ENCODE data around the gene ARHGAP15. TPM values are rescaled to one million over a fixed set of nuclear protein-coding genes. Genes with fewer than 3 reads are reported as not detected.

The ARHGAP15 gene
- total RNA-seq, 4 donors from 2014 or later = 1.2 to 6.0 (median 3.4) TPM

- 97% methylated on average over 2 of the region's 2 CpGs for WGBS
- H3K27me3 ChIP-seq = no peaks in the 10 kb centered on the region
- H3K4me1 ChIP-seq = no peaks in the 10 kb centered on the region
- no peak overlapping the region for H3K27ac ChIP-seq
- H3K36me3 ChIP-seq = no peaks in the 10 kb centered on the region
- H3K9me3 ChIP-seq = no peaks in the 10 kb centered on the region
- TF ChIP-seq POLR2AphosphoS5 (IDR thresholded peaks at IDR 0.05) (no peak), POLR2A (IDR thresholded peaks at IDR 0.05) (no peak), EP300 (IDR thresholded peaks at IDR 0.05) (no peak), CTCF (IDR thresholded peaks at IDR 0.05) (no peak)
- DNase-seq (ENCODE audit: low spot score in 2 of 2) = no peak
- no peak overlapping the region for H3K4me3 ChIP-seq
Observed at GRCh38 chr2:143133783-143134182, 4.6 kb downstream of the ARHGAP15 start.

- Histone ChIP-seq H3K27me3 (peaks cover 5% of the 10 kb centered on the region), H3K4me1 (no peaks in the 10 kb centered on the region), H3K36me3 (no peaks in the 10 kb centered on the region), H3K4me3 (no peak overlapping the region), H3K27ac (no peak overlapping the region), H3K9me3 (no peaks in the 10 kb centered on the region)
- TF ChIP-seq EP300 (IDR thresholded peaks at IDR 0.05) = no peak
- 53% methylated on average over 3 of the region's 3 CpGs for WGBS
- no peak for DNase-seq (ENCODE audit: low spot score in 2 of 2)
Observed at GRCh38 chr2:143138292-143138691, 9.1 kb downstream of the ARHGAP15 start.

GRCh38 chr2:143139835-143140393 lies 10.7 kb downstream of the ARHGAP15 start:
- Histone ChIP-seq H3K36me3 (no peaks in the 10 kb centered on the region), H3K27ac (no peak overlapping the region), H3K4me1 (no peaks in the 10 kb centered on the region), H3K9me3 (no peaks in the 10 kb centered on the region), H3K4me3 (no peak overlapping the region), H3K27me3 (peaks cover 5% of the 10 kb centered on the region)
- TF ChIP-seq EP300 (IDR thresholded peaks at IDR 0.05) (no peak), POLR2A (IDR thresholded peaks at IDR 0.05) (no peak), POLR2AphosphoS5 (IDR thresholded peaks at IDR 0.05) (no peak), CTCF (IDR thresholded peaks at IDR 0.05) (no peak)
- DNase-seq (ENCODE audit: low spot score in 2 of 2) = no peak
- WGBS = 79% methylated on average over 2 of the region's 2 CpGs

- Histone ChIP-seq H3K4me1 (no peaks in the 10 kb centered on the region), H3K9me3 (no peaks in the 10 kb centered on the region), H3K36me3 (no peaks in the 10 kb centered on the region), H3K27me3 (peaks cover 5% of the 10 kb centered on the region), H3K27ac (no peak overlapping the region), H3K4me3 (no peak overlapping the region)
- no peak for DNase-seq (ENCODE audit: low spot score in 2 of 2)
- TF ChIP-seq CTCF (IDR thresholded peaks at IDR 0.05) (no peak), POLR2A (IDR thresholded peaks at IDR 0.05) (no peak)
- 59% methylated on average over 1 of the region's 1 CpG for WGBS
Observed at GRCh38 chr2:143140864-143141661, 11.8 kb downstream of the ARHGAP15 start.

- Histone ChIP-seq H3K4me1 (no peaks in the 10 kb centered on the region), H3K27me3 (peaks cover 5% of the 10 kb centered on the region), H3K36me3 (no peaks in the 10 kb centered on the region), H3K4me3 (no peak overlapping the region), H3K9me3 (no peaks in the 10 kb centered on the region), H3K27ac (no peak overlapping the region)
- WGBS = 72% methylated on average over 2 of the region's 2 CpGs
- TF ChIP-seq POLR2AphosphoS5 (IDR thresholded peaks at IDR 0.05) = no peak
- TF ChIP-seq EP300 (IDR thresholded peaks at IDR 0.05) = no peak
- TF ChIP-seq POLR2A (IDR thresholded peaks at IDR 0.05) = no peak
- TF ChIP-seq CTCF (IDR thresholded peaks at IDR 0.05) = no peak
- no peak for DNase-seq (ENCODE audit: low spot score in 2 of 2)
Observed at GRCh38 chr2:143142598-143142997, 13.4 kb downstream of the ARHGAP15 start.

Measured in suprapubic skin (tissue), 4 donors.